GM04503 (cell line): Measurements from ENCODE around the gene TYW1B.
"Not testable (repeated sequence)": the region's sequence is repeated elsewhere in the genome, so short reads cannot be mapped to it uniquely, and the experiment has no call there.

Experiments used
- DNase-seq: peaks from one replicate; pipeline ENCODE4 v3.0.0-alpha.2; 2012; ENCODE audit warnings: low read depth

TYW1B gene, protein sequence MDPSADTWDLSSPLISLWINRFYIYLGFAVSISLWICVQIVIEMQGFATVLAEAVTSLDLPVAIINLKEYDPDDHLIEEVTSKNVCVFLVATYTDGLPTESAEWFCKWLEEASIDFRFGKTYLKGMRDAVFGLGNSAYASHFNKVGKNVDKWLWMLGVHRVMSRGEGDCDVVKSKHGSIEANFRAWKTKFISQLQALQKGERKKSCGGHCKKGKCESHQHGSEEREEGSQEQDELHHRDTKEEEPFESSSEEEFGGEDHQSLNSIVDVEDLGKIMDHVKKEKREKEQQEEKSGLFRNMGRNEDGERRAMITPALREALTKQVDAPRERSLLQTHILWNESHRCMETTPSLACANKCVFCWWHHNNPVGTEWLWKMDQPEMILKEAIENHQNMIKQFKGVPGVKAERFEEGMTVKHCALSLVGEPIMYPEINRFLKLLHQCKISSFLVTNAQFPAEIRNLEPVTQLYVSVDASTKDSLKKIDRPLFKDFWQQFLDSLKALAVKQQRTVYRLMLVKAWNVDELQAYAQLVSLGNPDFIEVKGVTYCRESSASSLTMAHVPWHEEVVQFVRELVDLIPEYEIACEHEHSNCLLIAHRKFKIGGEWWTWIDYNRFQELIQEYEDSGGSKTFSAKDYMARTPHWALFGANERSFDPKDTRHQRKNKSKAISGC

DNA sequence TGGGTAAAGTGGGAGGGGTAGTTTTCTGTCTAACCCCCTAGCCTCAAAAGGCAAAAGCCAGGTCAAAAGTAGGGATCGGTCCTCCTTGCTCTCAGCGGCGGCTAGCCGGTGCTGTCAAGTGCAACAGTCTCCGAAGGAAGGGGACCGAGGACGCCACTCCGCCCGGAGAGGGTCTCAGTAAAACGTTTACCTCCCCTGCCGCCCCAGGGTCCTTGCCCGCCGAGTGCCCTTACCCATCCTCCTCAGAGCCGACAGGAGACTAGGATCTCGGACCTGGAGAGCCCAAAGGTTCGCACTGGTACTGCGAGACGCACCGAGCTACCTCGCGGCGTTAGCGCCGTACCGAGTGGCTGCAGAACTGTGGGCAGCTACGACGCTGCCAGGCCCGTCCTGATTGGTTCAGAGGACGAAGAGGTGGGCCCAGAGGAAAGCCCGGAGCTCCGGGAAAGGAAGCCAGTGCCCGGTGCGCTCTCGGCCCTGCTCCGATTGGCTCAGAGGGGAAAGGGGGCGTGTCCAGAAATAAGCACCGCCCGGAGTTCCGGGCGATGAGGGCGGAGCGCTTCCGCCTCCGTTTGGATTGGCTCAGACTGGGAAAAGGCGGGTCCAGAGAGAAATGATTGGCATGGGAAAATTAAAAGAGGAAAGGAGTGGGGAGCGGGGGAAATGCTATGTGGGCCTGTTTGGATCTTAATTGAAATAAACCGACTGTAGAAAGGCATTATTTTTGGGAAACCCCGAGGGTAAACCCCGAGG lies at the start of gene TYW1B:
Gene TYW1B, minus strand, starts transcription at position 362 of the 753 bp plus-strand sequence. Its CDS starts 125 bp downstream, at position 237.
- peak; percentile 81 for DNase-seq

DNA sequence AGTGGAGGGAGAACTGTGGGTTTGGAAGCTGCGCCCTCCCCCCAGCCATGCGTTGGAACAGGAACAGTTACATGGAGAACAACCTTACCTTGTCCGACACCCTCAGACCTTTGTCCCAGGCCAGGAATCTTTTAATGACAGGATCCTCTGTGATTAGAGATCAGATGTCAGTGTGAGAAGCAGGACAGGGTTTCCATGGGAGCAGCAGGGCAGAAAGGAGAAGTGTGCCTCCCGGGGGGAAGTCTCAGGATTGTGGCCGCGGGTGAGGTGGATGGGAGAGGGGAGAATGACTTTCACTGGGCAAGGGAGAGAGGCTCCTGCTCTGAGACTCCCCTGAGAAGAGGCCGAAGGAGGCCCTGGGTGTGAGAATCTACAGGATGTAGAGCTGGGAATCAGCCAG lies 39.6 kb upstream of the TYW1B start:
- DNase-seq = not testable (repeated sequence)

DNA sequence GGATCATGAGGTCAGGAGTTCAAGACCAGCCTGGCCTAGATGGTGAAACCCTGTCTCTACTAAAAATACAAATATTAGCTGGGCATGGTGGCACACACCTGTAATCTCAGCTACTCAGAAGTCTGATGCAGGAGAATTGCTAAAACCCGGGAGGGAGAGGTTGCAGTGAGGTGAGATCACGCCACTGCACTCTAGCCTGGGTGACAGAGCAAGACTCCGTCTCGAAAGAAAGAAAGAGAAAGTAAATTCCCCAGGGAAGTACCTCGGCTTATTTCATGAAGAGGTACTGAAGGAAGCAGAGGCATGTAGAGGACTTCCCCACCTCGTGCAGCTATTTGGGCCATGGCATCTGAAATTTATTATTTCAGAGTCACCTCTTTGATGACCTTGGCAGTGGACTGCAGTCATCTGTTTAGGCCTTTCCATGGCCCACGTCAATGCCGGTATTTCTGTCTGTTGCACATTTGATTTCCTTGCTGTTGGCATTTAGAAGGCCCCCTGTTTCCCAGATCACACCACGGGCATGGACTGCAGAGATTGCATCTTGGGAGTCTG lies 30.9 kb upstream of the TYW1B start:
- not testable (repeated sequence) for DNase-seq

DNA sequence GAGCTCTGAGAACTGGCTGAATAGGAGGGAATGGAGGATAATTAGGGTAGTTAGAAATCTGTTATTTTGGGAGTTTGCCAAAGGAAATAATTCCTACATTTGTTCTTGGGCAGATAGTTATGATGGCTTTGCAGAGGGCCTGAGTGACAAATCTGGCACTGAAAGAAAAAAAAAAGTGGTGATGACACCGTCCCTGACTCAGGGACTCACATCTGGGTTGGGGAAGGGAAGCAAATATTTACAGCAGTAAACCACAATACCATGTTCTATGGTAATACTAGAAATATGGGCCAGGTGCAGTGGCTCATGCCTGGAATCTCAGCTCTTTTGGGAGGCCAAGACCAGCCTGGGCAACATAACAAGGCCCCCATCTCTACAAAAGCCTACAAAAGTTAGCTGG lies 29.9 kb upstream of the TYW1B start:
- not testable (repeated sequence) for DNase-seq

DNA sequence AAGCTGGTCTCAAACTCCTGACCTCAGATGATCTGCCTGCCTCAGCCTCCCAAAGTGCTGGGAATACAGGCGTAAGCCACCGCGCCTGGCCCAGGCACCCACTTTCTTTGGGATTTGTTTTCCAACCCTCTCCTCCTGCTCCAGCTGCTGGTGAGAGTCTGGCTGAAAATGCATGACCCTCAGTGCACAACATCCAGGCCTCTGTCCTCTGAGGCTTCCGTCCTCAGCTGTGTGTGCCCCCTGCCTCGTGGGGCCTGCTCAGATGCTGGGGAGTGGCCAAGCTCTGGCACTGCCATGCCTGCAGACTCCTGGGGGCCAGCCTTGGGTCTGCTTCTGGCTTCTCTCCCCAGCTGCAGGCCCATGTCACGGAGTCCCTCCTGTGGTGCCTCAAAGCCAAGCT lies 27.3 kb upstream of the TYW1B start:
- not testable (repeated sequence) for DNase-seq

DNA sequence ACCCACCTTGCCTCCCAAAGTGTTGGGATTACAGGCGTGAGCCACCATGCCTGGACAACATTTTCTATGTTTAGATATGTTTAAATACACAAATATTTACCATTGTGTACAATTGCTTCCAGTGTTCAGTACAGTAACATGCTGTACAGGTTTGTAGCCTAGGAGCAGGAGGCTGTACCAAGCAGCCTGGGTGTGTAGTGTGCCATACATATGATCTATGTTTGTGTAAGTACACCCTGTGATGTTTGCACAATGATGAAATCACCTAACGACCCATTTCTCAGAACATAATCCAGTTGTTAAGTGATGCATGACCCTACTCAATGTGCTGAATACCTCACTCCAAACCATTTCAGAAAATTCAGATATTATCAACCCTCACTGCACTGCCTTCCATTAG lies 24.9 kb upstream of the TYW1B start:
- DNase-seq = not testable (repeated sequence)

DNA sequence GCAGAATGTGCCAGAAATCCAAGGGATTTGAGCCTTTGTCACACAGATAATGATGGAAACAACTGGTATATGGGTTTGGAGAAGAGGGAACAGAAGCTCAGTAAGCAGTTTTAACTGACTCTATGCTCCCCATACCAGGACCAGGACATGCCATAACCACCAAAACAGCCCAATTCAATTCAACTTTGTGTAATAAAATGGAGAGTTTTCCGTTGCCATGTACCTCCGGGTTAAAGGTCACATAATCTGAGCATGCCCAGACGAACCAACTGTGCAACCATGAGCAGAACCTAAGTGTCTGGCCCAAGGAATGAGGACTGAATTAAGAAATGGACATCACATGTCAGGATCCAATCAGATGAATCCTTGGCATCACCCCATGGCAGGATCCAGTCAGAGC lies 22.7 kb upstream of the TYW1B start:
- not testable (repeated sequence) for DNase-seq

DNA sequence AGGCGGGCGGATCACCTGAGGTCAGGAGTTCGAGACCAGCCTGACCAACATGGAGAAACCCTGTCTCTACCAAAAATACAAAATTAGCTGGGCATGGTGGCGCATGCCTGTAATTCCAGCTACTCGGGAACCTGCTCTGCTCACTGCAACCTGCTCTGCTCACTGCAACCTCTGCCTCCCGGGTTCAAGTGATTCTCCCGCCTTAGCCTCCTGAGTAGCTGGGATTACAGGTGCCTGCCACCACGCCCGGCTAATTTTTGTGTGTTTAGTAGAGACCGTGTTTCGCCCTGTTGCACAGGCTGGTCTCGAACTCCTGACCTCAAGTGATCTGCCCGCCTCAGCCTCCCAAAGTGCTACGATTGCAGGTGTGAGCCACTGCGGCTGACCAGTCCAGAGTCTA lies 16.1 kb upstream of the TYW1B start:
- not testable (repeated sequence) for DNase-seq

DNA sequence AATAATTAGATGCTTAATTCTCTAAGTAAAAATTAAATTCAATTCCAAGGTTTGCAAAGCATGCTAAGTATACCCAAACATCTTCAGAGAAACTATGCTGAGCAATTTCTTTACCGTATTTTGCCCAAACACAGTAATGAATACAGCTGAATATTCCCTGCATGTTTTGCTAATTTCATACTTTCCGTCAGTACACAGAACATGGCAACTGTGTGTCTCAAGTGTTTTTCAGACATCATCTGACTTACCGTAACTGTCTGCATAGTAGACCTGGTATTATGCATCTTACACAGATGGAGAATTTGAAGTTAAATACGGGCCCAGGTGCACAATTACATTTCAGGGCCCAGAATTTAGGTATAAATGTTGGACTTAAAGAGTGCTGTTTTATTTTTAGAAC lies 15.2 kb upstream of the TYW1B start:
- DNase-seq = not testable (repeated sequence)

DNA sequence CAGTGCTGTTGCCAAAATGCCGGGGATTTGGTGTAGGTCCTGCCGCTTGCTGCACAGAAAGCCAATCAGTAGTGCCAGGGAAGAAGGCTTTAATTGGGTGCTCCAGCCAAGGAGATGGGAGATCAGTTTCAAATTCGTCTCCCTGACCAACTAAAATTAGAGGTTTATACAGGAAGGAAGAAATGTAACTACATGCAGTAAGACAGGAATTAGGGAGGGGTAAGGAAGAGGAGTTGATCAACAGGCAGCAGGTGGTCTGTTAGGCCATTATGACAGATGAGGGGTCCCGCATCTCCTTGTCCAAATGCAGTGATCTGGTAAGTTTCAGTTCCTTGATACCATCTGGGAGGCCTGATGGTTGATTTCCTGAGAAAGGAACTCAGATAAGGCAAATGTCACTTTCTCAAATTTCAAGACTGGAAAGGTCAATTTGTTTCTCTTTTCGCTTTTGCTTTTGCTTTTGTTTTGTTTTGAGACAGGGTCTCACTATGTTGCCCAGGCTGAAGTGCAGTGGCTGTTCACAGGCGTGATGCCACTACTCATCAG lies 13.0 kb upstream of the TYW1B start:
- DNase-seq = not testable (repeated sequence)

DNA sequence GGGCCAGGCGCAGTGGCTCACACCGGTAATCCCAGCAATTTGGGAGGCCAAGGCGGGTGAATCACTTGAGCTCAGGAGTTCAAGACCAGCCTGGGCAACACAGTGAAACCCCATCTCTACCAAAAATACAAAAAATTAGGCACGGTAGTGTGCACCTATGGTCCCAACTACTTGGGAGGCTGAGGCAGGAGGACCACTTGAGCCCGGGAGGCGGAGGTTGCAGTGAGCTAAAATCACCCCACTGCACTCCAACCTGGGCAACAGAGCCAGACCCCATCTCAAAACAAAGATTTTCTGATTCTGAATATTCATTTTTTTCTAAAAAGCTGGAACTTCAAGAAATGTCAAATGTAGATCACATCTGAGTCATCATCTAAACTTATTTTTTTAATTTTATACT lies 10.3 kb upstream of the TYW1B start:
- not testable (repeated sequence) for DNase-seq

DNA sequence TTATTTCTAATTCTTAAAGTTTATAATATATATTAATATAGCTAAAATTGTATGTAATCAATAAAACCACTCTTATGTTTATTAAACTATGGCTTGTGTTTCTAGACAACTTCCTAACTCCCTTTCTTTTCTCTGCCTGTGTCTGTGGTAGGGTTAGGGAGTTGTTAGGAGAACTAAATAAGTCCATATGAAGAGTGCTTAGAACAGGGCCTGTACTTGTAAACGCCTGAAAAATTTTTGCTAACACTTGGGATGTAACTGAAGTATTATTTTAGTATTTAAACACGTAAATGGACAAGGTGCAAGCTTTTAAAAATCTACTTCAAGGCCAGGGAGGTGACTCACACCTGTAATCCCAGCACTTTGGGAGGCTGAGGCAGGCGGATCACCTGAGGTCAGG lies 9.3 kb upstream of the TYW1B start:
- DNase-seq = not testable (repeated sequence)

DNA sequence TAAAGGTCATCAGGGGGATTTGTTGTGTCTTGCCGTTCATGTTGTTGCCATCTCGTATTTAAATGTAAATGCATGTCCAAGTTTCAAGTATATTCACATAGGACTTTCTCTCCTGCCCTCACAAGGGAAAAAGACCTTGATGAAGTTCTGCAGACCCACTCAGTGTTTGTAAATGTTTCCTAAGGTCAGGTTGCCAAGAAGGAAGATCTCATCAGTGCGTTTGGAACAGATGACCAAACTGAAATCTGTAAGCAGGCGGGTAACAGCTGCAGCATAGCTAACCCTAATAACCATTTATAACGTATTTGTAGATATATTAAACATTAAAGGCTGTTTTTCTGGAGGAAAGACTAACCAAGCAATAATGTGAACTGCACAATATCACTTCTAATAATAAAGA lies 2.6 kb upstream of the TYW1B start:
- DNase-seq = peak; percentile 3

DNA sequence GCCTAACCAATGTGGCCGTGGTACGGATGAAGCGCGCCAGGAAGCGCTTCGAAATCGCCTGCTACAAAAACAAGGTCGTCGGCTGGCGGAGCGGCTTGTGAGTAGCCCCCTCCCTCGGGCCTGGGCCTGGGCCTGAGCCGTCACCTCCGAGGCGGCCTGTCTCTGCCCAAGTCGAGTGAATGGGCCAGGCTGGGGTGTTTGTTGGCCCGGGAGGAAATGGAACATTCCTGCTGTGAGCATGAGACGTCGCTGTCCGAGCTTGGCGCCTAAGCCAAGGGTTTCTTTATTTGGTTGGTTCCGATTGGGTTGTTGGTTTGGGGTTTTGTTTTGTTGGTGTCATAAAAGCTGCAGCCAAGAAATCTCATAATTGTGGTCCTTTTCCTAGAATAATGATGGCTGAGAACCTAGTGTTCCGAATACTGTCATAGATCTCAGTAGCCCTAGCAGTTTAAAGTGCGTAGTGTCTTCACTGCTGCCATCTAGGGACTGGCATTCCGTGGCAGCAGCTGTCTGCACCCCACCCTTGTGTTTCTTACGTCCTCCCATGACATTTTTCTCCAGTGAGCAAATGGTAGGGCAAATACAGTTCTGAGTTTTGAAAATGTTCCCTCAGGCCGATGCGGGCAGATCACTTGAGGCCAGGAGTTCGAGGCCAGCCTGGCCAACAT lies 1.8 kb upstream of the TYW1B start:
- peak; percentile 49 for DNase-seq

DNA sequence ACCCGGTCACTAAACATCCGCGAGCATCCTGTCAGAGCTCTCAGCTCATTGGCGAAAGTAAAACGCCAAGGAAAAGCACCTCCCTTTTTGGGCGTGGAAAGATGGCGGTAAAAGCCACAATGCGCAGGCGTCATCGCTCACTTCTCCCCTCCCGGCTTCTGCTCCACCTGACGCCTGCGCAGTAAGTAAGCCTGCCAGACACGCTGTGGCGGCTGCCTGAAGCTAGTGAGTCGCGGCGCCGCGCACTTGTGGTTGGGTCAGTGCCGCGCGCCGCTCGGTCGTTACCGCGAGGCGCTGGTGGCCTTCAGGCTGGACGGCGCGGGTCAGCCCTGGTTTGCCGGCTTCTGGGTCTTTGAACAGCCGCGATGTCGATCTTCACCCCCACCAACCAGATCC lies 1.3 kb upstream of the TYW1B start:
- peak; percentile 90 for DNase-seq

DNA sequence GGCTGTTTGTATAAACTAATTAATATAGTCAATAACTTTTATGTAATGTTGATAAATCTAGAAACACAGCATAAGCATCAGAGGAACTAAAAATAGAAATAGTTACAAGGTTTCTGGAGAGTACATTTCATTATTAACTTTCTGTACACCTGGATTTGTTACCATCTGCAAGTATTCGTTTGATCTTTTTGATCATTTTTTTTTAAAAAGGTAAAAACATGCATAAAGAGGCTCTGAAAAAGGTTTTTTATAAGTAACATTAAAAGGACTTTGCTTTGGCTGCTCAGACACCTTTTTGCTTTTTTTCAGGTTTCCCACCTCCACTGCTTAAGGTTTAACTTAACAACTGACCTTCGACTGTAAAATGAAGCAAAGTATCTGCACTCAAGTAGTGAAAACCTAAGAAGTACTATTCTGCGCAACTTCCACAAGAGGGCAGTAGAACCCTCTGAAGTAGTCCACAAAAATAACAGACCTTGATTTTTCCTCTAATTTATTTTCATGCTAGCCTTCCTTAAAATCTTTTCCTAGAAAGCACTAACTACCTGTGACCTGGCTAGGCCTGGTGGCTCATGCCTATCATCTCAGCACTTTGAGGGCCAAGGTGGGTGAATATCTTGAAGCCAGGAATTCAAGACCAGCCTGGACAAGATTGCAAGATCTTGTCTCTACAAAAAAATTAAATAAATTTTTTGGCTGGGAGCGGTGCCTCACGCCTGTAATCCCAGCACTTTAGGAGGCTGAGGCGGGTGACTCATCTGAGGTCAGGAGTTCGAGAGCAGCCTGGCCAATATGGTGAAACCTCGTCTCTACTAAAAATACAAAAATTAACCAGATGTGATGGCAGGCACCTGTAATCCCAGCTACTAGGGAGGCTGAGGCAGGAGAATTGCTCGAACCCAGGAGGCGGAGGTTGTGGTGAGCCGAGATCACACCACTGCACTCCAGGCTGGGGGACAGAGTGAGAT lies 4.0 kb downstream of the TYW1B start:
- not testable (repeated sequence) for DNase-seq

DNA sequence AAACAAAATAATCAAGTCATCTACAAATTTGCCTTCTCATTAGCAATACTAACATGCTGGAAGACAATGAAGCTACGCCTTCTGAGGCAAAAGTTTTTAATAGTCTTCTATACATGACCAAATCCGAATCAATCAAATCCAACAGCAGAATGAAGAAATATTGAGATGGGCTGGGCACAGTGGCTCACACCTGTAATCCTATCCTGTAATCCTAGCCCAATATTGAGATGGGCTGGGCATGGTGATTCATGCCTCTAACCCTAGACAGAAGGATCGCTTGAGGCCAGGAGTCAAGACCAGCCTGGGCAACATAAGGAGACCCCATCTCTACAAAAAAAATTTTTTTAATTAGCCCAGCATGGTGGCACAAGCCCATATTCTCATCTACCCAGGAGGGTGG lies 5.5 kb downstream of the TYW1B start:
- DNase-seq = not testable (repeated sequence)

DNA sequence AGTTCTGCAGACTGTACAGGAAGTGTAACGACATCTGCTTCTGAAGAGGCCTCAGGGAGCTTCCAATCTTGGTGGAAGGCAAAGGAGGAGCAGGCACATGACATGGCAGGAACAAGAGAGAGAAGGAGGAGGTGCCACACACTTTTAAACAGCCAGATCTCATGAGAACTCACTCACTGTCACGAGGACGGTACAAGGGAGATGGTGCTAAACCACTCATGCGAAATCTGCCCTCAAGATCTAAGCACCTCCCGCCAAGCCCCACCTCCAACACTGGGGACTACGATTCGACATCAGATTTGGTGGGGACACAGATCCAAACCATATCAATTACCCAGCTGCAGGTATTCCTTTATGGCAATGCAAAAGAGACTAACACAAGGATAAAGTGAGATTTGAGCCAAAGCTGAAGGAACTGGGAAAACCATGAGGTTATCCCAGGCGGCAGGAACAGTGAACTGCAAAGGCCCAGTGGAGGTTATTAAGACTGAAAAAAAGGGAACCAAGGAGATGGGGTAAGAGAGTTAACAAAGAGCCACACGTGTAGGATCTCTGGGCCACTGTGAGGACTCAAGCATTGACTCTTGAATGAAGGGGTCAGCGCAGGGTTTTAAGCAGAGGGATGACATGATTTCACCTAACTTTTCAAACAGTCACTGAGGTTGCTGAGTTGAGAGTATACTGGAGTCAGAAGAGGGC lies 9.2 kb downstream of the TYW1B start:
- not testable (repeated sequence) for DNase-seq

DNA sequence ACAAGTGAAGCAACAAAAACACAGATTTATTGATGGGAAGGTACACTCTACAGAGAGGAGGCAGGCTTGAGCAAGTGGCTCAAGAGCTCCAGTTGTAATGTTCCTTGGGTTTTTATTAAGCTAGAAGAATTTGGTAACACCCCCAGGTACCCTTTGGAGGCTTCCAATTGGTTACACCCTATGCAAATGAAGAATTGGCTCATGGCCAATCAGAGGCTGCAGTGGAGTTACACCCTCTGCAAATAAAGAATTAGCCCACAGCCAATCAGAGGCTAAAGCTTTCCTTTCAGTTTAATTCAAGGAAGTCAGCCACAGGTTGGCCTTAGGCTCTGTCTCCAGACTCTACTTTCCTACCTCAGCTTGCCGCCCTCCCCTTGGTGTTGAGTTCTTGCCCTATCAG lies 10.3 kb downstream of the TYW1B start:
- DNase-seq = not testable (repeated sequence)
